Activated CD4-positive, alpha-beta T cell treated with anti-CD3 and anti-CD28 coated beads for 1 hour (primary cell): ENCODE measurements around the gene RRAS.

Experiments
- DNase-seq: peaks from one replicate; pipeline ENCODE4 v3.0.0-alpha.2; 2020

The RRAS gene

GRCh38 chr19:49593233-49594113 lies 46.5 kb downstream of the RRAS start:
- DNase-seq, result peak; percentile 85

- DNase-seq, result no peak
Observed at GRCh38 chr19:49592486-49593232, 47.3 kb downstream of the RRAS start.

- peak; percentile 18 for DNase-seq
Observed at GRCh38 chr19:49591731-49592485, 48.0 kb downstream of the RRAS start.

- peak; percentile 49 for DNase-seq
Observed at GRCh38 chr19:49590971-49591730, 48.8 kb downstream of the RRAS start, which contains the start of gene PRR12. TSS of gene PRR12 (plus strand) at chr19:49591182. CDS start at chr19:49591655, 473 bp downstream.

- peak; percentile 88 for DNase-seq
Observed at GRCh38 chr19:49590071-49590970, 49.6 kb downstream of the RRAS start.

- DNase-seq, result no peak
Observed at GRCh38 chr19:49589502-49589905, 50.4 kb downstream of the RRAS start.

- no peak for DNase-seq
Observed at GRCh38 chr19:49588365-49589122, 51.4 kb downstream of the RRAS start.

GRCh38 chr19:49587227-49587626 lies 52.7 kb downstream of the RRAS start:
- DNase-seq, result no peak
